Stimulated activated CD8-positive, alpha-beta memory T cell treated with anti-CD3 and anti-CD28 coated beads, Interleukin-15, amount 100 ng/mL, for 4 hours (primary cell): ENCODE data around the gene CATSPERZ.
A peak's percentile ranks its signal among the peaks of the same experiment; 100 is the strongest.

ENCODE experiments used
- DNase-seq, 2 donors: peaks; one replicate each; pipeline ENCODE4 v3.0.0-alpha.2; 2020; ENCODE audit warnings: low read depth in 2 of 2

Gene CATSPERZ

DNA sequence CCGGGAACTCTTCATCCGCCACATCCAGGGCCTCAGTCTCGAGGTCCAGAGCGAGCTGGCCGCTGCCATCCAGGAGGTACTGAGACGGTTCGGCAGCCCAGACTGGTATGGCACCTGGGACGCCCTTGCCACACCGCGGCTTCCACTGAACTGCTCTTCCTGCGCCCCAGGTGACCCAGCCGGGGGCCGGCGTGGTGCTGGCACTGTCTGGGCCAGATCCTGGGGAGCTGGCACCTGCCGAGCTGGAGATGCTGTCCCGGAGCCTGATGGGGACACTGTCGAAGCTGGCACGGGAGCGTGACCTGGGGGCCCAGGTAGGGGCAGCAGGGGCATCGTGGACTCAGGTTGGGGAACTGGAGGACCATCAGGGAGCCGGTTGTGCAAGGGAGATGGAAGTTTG is 41.3 kb downstream of the CATSPERZ start:
- DNase-seq = no peak

DNA sequence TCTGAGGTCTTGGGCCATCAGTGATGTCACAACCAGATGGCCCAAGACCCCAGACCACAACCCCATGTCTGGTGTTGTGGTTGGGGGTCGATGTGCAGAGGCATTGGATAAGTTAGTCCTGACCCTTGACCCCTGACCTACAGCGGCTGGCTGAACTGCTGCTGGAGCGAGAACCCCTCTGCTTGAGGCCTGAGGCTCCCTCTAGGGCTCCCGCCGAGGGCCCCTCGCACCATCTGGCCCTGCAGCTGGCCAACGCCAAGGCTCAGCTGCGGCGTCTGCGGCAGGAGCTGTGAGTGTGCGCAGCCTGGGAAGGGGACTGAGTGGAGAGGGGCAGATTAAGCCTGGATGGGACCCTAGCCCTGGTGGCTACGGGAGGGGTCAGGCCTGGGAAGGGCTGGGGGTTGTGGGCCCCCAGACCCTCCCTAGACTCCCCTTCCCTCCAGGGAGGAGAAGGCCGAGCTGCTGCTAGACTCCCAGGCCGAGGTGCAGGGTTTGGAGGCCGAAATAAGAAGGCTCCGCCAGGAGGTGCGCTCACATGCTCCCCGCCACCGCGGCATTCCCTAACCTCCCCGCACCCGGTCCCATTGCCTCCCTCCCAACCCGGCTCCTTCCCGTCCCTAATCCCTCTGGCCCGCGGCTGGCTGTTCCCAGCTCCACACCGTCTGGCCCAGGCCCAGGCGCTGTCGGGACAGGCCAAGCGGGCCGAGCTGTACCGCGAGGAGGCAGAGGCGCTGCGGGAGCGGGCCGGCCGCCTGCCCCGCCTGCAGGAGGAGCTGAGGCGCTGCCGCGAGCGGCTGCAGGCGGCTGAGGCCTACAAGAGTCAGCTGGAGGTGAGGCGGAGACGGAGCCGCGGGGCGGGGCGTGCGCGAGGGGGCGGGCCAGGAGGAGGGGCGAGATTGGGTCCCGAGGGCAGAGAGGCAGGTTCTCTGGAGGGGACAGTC is 42.0 kb downstream of the CATSPERZ start:
- DNase-seq = peak; percentile 65 to 74

DNA sequence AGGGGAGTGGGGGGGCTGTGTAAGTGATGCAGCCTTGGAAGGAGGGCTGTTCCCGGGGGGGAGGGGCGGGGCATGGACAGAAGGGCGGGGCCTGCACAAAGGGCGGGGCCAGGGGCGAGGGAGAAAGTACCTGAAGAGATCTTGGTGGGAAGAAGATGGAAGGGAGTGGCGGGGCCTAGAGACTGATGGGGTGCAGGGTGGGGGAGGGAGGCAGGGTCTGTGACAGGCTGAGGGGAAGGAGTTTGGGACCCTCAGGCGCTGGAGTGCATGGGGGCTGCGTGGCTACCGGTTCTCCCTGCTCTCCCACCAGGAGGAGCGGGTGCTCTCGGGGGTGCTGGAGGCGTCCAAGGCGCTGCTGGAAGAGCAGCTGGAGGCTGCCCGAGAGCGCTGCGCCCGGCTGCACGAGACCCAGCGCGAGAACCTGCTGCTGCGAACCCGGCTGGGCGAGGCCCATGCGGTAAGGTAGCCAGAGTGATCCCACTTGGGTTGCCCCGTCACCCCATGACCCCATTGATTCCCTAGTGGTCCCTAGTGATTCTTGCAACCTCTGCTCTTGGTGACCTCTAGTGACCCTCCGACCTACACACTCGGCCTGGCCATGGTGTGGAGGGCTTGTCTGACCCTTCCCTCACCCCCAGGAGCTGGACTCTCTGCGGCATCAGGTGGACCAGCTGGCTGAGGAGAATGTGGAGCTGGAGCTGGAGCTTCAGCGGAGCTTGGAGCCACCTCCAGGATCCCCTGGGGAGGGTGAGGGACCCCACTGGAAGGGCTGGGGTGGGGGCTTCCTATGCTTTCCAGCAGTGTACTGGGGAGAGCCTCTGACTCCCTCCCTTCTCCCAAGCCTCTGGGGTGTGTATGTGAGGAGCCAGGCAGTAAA is 42.9 kb downstream of the CATSPERZ start:
- no peak for DNase-seq

DNA sequence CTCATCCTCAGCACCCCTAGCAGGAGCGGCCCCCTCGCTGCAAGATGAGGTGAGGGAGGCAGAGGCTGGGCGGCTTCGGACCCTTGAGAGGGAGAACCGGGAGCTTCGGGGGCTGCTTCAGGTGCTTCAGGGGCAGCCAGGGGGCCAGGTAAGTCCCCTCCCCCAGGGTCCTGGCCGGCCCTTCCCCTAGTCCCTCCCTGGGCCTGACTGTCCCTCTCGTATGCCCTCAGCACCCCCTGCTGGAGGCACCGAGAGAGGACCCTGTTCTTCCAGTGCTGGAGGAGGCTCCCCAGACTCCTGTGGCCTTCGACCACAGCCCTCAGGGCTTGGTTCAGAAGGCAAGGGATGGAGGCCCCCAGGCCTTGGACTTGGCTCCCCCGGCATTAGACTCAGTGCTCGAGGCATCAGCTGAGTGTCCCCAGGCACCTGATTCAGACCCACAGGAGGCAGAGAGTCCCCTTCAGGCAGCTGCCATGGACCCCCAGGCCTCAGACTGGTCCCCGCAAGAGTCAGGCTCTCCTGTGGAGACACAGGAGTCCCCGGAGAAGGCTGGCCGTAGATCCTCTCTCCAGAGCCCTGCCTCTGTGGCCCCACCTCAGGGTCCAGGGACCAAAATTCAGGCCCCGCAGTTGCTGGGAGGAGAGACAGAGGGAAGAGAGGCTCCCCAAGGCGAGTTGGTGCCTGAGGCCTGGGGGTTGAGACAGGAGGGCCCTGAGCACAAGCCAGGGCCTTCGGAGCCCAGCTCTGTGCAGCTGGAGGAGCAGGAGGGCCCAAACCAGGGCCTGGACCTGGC is 43.8 kb downstream of the CATSPERZ start:
- no peak for DNase-seq

DNA sequence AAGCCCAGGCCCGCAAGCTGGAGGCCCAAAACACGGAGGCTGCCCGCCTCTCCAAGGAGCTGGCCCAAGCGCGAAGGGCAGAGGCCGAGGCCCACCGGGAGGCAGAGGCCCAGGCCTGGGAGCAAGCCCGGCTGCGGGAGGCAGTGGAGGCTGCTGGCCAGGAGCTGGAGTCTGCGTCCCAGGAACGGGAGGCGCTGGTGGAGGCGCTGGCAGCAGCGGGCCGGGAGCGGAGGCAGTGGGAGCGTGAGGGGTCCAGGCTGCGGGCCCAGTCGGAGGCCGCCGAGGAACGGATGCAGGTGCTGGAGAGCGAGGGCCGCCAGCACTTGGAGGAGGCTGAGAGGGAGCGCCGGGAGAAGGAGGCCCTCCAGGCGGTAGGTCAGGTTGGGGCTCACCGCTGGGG is 44.6 kb downstream of the CATSPERZ start:
- no peak for DNase-seq

DNA sequence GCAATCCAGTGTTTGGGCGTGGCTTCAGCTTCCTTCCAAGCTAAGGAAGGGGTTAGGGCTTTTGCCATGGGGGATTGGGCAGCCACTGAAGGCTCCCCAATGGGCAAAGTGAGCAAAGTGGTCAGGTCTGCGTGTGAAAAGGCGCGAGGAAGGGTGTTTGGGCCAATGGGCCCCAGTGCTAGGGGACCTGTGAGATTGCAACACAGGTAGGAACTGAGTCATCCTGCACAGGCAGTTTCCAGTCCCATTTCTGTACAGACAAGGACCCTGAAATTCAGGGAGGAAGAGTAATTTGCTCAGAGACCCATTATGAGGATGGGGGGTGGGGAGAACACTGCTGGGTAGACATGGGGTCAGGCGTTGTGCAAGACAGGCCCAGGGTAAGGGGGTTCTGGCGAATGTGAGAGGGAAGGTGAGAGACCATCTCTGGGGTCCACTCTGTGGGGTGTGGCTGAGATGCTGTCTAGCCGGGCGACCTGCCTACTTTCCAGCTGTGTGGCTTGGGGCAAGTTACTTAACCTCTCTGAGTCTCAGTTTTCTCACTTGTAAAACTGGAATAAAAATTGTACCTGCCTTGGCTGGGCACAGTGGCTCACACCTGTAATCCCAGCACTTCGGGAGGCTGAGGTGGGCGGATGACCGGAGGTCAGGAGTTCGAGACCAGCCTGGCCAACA is 47.2 kb downstream of the CATSPERZ start:
- DNase-seq = no peak

DNA sequence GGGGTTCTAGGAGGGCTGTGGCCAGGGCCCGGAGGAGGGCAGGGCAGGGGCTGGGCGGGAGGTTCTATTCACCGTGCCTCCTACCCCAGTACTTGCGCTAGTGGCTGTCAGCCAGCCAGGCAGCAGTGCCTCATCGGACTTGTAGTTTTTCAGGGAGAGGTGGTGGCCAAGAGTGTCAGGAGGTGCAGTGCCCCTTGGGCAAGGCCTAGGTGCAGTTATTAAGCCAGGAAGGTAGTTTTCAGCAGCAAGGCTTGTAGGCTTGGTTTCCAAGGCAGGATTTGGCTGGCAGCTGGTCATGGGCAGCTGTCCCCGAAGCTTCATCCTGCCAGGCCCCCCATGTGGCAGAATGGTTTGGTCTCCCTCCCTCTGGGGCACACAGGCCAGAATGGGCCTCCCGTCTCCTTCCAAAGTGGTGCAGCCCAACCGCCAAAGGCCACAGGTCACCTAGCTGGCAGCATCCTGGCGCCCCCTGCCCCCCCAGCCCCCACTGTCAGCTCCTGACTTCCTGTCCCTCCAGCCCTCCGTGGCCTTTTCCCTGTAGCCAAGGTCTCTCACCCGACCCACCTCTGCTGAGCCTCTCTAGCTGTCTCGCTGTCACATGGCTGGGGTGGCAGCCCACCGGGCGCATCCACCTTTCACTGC is 48.3 kb downstream of the CATSPERZ start:
- no peak for DNase-seq

DNA sequence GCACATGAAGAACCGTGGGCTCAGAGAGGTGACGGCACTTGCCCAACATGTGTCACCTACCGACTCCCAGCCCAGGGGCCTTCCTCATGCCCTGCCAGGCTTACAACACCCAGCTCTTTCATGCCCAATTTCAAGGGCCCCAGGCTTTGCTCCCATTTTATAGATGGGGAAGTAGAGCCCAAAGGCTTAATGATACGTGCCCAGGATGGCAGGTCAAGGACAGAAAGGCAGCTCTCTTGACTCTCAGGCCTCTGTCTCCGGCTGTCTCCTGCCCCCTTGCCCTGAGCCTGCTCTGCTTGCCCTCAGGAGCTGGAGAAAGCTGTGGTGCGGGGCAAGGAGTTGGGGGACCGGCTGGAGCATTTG is 48.8 kb downstream of the CATSPERZ start:
- no peak for DNase-seq

DNA sequence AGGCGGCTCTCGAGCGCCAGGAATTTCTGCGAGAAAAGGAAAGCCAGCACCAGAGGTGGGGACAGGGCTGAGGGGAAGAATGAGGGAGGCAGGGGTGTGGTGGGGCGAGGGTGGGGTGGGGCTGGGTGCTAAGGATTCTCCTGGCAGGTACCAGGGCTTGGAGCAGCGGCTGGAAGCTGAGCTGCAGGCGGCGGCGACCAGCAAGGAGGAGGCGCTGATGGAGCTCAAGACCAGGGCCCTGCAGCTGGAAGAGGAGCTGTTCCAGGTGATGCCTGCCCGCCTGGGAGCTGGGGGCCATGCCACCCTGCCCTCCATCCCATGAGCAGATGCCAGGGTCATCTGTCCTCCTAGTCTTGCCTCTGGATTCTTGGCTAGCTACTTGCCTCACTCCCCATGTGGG is 49.2 kb downstream of the CATSPERZ start:
- DNase-seq = no peak

DNA sequence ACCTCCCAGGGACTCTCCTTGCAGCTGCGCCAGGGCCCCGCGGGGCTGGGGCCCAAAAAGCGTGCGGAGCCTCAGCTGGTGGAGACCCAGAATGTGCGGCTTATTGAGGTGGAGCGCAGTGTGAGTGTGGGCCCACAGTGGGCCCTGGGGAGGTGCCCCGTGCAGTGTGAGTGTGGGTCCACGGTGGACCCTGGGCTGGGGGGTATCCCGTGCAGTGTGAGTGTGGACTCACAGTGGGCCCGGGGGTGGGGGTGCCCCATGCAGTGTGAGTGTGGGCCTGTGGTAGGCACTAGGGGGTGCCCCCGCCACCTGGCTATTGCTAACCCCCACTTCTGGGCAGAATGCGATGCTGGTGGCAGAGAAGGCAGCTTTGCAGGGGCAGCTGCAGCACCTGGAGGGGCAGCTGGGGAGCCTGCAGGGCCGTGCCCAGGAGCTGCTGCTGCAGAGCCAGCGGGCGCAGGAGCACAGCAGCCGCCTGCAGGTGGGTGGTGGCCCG is 51.0 kb downstream of the CATSPERZ start:
- no peak for DNase-seq

DNA sequence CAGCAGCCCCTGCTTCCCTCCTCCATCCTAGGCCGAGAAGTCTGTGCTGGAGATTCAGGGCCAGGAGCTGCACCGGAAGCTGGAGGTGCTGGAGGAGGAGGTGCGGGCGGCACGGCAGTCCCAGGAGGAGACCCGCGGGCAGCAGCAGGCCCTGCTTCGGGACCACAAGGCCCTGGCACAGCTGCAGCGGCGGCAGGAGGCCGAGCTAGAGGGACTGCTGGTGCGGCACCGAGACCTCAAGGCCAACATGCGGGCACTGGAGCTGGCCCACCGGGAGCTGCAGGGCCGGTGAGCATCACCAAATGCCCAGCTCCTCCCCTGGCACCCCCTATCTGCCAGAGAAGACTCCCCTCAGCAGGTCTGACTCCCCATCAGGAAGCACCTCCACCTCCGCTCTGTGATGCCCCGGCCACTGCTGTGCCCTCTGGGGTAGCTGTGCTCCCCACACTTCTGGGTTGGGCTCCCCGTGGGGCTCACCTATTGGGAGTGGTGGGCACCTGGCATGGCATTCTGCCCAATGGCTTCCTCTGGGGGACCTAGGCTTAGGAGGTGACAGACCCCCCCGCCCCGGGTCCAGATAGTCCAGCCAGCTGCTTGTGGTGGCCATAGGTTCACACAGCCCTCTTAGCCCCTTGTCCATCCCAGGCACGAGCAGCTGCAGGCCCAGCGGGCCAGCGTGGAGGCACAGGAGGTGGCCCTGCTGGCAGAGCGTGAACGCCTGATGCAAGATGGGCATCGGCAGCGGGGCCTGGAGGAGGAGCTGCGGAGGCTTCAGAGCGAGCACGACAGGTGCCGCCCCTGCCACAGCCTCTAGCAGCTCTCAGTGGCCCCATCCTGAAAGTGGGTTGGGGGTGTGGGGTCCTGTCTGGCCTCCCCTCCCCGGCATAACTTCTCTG is 52.2 kb downstream of the CATSPERZ start:
- no peak for DNase-seq

DNA sequence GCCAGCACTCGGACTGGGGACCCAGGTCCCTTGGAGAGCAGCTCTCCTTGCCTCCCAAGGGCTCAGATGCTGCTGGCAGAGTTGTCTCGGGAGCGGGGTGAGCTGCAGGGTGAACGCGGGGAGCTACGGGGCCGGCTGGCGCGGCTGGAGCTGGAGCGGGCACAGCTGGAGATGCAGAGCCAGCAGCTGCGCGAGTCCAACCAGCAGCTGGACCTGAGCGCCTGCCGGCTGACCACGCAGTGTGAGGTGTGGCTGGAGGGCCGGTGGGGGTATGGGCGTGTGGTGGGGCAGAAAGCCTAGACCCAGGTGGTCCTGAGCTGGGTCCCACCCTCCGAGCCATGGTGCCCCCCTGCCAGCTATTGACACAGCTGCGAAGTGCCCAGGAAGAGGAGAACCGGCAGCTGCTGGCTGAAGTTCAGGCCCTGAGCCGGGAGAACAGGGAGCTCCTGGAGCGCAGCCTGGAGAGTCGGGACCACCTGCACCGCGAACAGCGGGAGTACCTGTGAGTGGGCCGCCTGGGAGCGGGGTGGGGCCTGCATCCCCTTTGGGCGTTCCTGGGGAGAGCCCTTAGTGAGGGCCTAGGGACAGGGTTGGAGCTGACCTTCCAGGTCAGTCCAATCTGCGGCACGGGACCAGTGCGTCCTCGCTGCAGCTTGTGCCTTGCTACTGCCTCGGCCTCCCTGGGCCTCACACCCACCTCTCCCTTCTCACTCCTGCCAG is 53.0 kb downstream of the CATSPERZ start:
- no peak for DNase-seq

DNA sequence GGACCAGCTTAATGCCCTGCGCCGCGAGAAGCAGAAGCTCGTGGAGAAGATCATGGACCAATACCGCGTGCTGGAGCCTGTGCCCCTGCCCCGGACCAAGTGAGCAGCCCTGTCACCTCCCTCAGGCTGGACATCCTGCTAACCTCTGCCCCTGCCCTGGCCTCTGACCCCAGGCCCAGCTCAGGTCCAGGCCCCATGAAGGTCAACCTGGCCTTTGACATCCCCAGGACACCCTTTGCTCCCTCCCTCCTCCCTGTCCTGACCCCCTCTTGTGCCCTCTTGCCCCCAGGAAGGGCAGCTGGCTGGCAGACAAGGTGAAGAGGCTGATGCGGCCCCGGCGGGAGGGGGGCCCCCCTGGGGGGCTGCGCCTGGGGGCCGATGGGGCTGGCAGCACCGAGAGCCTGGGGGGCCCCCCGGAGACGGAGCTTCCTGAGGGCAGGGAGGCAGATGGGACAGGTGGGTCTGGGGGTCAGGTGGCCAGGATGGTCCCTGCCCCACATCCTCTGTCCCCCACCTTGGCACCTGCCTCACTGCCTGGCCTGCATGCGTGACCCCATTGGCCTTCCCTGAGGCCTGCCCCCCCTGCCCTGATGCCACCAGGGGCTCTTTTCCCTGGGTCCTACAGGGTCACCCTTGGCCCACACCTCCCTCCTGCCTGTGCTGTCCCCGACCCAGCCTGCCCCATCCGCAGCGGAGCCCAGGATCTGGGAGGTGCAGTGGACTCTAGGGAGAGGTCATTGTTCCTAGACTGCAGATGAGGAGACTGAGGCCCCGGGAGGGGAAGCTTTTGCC is 53.8 kb downstream of the CATSPERZ start:
- no peak for DNase-seq
